Kidney epithelial cell (primary cell): ENCODE results near the gene ASAP2. TPM values are rescaled to one million over a fixed set of nuclear protein-coding genes. Genes with fewer than 3 reads are reported as not detected.

Source experiments
- DNase-seq: peaks from one replicate; pipeline ENCODE4 v3.0.0-alpha.2; 2010; ENCODE audit warnings: low read depth
- H3K27me3 ChIP-seq: 2 replicates; pipeline ENCODE4 v1.6.0; 2011; ENCODE audit warnings: low read length; ENCODE audit not compliant: control insufficient read depth, insufficient read depth
- H3K36me3 ChIP-seq: 2 replicates; pipeline ENCODE4 v1.5.1; 2011; ENCODE audit warnings: low read length; ENCODE audit not compliant: control insufficient read depth, insufficient read depth
- H3K4me3 ChIP-seq: 2 replicates; pipeline ENCODE4 v1.5.1; 2011; ENCODE audit warnings: low read depth, mild to moderate bottlenecking, control low read depth, low read length
- CTCF ChIP-seq: IDR thresholded peaks from 2 replicates; pipeline ENCODE4 v1.5.1; 2011; ENCODE audit warnings: mild to moderate bottlenecking, moderate library complexity, low read length, control low read depth, inconsistent platforms; ENCODE audit not compliant: insufficient read depth, poor library complexity, severe bottlenecking
- total RNA-seq: library from RNA; depleted of rRNA; stranded (reverse); fragments of >200 nt; gene quantifications from 2 replicates; pipeline ENCODE4 v1.2.3, GENCODE V29; 2015

Gene ASAP2
- total RNA-seq, 1 donor from 2014 or later = 42.2 TPM

- no peaks in the 10 kb centered on the region for H3K27me3 ChIP-seq
- no peak for TF ChIP-seq CTCF
- no peaks in the 10 kb centered on the region for H3K36me3 ChIP-seq
- DNase-seq = peak; percentile 60
- no peak overlapping the region for H3K4me3 ChIP-seq
These were observed 28.8 kb downstream of the ASAP2 start for GRCh38 chr2:9235147-9236044.

GRCh38 chr2:9236045-9236344 is 29.4 kb downstream of the ASAP2 start:
- Histone ChIP-seq H3K27me3 (no peaks in the 10 kb centered on the region), H3K4me3 (no peak overlapping the region), H3K36me3 (no peaks in the 10 kb centered on the region)
- no peak for DNase-seq
- TF ChIP-seq CTCF = no peak

- no peak for DNase-seq
- no peaks in the 10 kb centered on the region for H3K27me3 ChIP-seq
- no peak overlapping the region for H3K4me3 ChIP-seq
- TF ChIP-seq CTCF = no peak
- H3K36me3 ChIP-seq = no peaks in the 10 kb centered on the region
These were observed 30.3 kb downstream of the ASAP2 start for GRCh38 chr2:9236867-9237266.

GRCh38 chr2:9237831-9238230 is 31.2 kb downstream of the ASAP2 start:
- TF ChIP-seq CTCF = no peak
- H3K36me3 ChIP-seq = no peaks in the 10 kb centered on the region
- DNase-seq = no peak
- H3K4me3 ChIP-seq = no peak overlapping the region
- no peaks in the 10 kb centered on the region for H3K27me3 ChIP-seq

GRCh38 chr2:9238591-9239326 is 32.1 kb downstream of the ASAP2 start:
- DNase-seq = no peak
- Histone ChIP-seq H3K4me3 (no peak overlapping the region), H3K36me3 (no peaks in the 10 kb centered on the region), H3K27me3 (no peaks in the 10 kb centered on the region)
- no peak for TF ChIP-seq CTCF
